ENCODE measurements around the gene CCNYL1.
A peak's percentile ranks its signal among the peaks of the same experiment; 100 is the strongest.

CCNYL1 gene

DNA sequence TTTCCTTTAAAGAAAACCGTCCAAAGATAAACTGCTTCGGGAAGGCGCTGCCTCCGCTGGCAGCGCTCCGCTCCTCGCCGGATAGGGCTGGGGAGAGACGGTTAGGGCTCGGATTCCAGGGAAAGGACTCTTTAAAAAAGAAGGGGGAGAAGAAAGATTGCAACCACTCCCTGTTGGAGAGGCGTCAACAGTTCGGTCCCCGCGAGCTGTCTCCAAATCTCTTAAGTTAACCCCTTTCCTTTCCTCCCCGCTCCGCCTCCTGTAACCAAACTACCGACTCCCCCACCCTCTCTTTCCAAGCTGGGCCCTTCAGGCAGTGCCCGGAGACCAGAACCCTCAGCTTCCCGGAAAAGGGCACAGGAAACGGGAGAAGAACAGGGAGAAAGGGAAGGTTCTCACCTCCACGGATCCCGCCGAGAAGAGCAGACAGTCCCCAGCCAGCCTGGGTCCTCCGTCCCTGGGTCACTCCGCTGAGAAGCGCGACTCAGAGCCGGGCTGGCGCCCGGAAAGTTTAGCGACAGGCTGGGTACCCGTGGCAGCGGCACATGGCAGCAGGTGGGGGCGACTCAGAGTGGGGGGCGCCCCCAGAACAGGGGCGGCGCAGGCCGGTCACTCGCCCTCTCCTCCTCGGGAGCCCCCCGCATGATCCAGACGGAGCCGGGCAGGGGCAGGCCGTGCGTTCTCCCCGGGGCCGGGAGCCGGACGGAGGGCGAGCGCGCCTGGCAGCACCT, 57.6 kb downstream of the CCNYL1 start:
- H3K36me3 ChIP-seq (replicated peaks; ENCODE audit: low read depth, low read length), result peaks cover 6% of the 10 kb centered on the region
- H3K27me3 ChIP-seq (ENCODE audit: low read depth, low read length), result no peaks in the 10 kb centered on the region
- peak overlapping the region; percentile 98 for H3K4me2 ChIP-seq (ENCODE audit: low read length)
- peak overlapping the region; percentile 96 for H3K4me3 ChIP-seq (ENCODE audit: low read length)
- H3K9ac ChIP-seq (ENCODE audit: low read length), result peak overlapping the region; percentile 77
- no peak overlapping the region for H3K27ac ChIP-seq (ENCODE audit: low read length)
- no peaks in the 10 kb centered on the region for H3K79me2 ChIP-seq (ENCODE audit: low read length)
- H2AFZ ChIP-seq (ENCODE audit: low read depth, low read length), result peak overlapping the region; percentile 51; the same call in 1 of the 2 replicates
- H3K9me3 ChIP-seq (ENCODE audit: insufficient read depth, low read length), result no peaks in the 10 kb centered on the region
- no peak for TF ChIP-seq EZH2phosphoT487 (IDR thresholded peaks at IDR 0.05; ENCODE audit: low read depth)
- TF ChIP-seq, protein P1, sequence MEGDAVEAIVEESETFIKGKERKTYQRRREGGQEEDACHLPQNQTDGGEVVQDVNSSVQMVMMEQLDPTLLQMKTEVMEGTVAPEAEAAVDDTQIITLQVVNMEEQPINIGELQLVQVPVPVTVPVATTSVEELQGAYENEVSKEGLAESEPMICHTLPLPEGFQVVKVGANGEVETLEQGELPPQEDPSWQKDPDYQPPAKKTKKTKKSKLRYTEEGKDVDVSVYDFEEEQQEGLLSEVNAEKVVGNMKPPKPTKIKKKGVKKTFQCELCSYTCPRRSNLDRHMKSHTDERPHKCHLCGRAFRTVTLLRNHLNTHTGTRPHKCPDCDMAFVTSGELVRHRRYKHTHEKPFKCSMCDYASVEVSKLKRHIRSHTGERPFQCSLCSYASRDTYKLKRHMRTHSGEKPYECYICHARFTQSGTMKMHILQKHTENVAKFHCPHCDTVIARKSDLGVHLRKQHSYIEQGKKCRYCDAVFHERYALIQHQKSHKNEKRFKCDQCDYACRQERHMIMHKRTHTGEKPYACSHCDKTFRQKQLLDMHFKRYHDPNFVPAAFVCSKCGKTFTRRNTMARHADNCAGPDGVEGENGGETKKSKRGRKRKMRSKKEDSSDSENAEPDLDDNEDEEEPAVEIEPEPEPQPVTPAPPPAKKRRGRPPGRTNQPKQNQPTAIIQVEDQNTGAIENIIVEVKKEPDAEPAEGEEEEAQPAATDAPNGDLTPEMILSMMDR (IDR thresholded peaks at IDR 0.05; ENCODE audit: low read depth, low read length), result no peak
- H4K20me1 ChIP-seq (ENCODE audit: insufficient read depth, low read length), result no peaks in the 10 kb centered on the region
- H3K4me1 ChIP-seq (ENCODE audit: low read length), result peaks cover 24% of the 10 kb centered on the region

DNA sequence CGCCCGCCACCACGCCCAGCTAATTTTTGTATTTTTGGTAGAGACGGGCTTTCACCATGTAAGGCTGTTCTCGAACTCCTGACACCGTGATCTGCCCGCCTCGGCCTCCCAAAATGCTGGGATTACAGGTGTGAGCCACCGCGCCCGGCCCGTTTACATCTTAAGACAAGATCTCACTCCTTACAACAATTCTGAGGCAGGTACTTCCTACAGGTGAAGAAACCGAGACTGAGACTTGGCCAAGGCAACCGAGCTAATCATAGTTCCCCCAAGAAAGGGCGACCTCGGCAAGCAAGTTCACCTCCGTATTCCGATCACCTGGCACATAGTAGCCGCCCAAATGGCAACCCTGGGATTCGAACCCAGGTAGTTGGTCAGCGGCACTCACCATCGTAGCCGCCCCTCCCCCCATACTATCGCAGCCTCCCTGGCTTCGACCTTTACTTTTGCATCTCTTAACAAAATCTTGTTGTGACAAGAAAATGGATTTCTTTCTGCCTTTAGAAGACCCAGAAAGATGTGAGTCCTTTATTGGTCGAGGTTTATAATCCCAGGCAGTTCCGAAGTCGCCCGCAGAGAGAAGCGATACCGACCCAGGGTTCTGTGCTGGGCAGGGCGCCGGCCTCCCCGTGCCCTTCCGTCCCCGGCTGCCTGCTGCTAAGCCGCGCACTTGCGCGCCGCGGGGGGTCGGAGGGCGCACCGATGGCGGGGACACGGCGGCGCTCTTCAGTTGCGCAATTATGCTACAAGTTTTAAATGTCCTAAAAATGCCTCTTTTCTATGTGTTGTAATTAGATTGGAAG, 59.4 kb downstream of the CCNYL1 start:
- H3K9ac ChIP-seq (ENCODE audit: low read length), result peak overlapping the region; percentile 86
- no peak overlapping the region for H3K27ac ChIP-seq (ENCODE audit: low read length)
- TF ChIP-seq, protein P1 (IDR thresholded peaks at IDR 0.05; ENCODE audit: low read depth, low read length), result no peak
- TF ChIP-seq EZH2phosphoT487 (IDR thresholded peaks at IDR 0.05; ENCODE audit: low read depth), result no peak
- no peaks in the 10 kb centered on the region for H3K9me3 ChIP-seq (ENCODE audit: insufficient read depth, low read length)
- peaks cover 6% of the 10 kb centered on the region for H3K36me3 ChIP-seq (replicated peaks; ENCODE audit: low read depth, low read length)
- H3K4me1 ChIP-seq (ENCODE audit: low read length), result peaks cover 16% of the 10 kb centered on the region
- peak overlapping the region; percentile 100 for H3K4me2 ChIP-seq (ENCODE audit: low read length)
- H3K79me2 ChIP-seq (ENCODE audit: low read length), result no peaks in the 10 kb centered on the region
- H3K4me3 ChIP-seq (ENCODE audit: low read length), result peak overlapping the region; percentile 96
- H4K20me1 ChIP-seq (ENCODE audit: insufficient read depth, low read length), result no peaks in the 10 kb centered on the region
- H3K27me3 ChIP-seq (ENCODE audit: low read depth, low read length), result no peaks in the 10 kb centered on the region
- H2AFZ ChIP-seq (ENCODE audit: low read depth, low read length), result no peak overlapping the region; the same call in 1 of the 2 replicates

DNA sequence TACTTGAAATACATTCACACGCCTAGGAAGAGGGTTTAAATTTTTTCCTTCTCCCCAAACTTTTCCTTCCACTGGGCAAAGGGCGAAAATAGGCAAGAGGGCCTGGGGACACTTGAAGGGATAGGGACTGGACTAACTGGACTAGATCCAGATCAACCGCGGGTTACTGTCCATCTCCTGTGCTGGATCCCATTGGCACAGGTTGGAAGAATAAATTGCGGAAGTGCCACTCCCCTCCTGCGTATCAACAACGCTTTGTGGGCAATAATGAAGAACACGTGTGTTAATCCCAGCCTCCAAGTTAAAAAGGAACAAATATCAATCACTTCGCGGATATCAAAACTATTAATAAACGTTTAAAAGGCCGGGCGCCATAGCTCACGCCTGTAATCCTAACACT, 60.0 kb downstream of the CCNYL1 start:
- Histone ChIP-seq H3K36me3 (replicated peaks; ENCODE audit: low read depth, low read length) (peaks cover 6% of the 10 kb centered on the region), H3K4me3 (ENCODE audit: low read length) (no peak overlapping the region), H3K79me2 (ENCODE audit: low read length) (no peaks in the 10 kb centered on the region), H4K20me1 (ENCODE audit: insufficient read depth, low read length) (no peaks in the 10 kb centered on the region), H3K27ac (ENCODE audit: low read length) (no peak overlapping the region), H2AFZ (ENCODE audit: low read depth, low read length) (no peak overlapping the region), H3K4me1 (ENCODE audit: low read length) (peaks cover 12% of the 10 kb centered on the region), H3K27me3 (ENCODE audit: low read depth, low read length) (no peaks in the 10 kb centered on the region), H3K9ac (ENCODE audit: low read length) (no peak overlapping the region), H3K9me3 (ENCODE audit: insufficient read depth, low read length) (no peaks in the 10 kb centered on the region), H3K4me2 (ENCODE audit: low read length) (no peak overlapping the region)
- no peak for TF ChIP-seq EZH2phosphoT487 (IDR thresholded peaks at IDR 0.05; ENCODE audit: low read depth)
- TF ChIP-seq, protein P1 (IDR thresholded peaks at IDR 0.05; ENCODE audit: low read depth, low read length), result no peak

All from OCI-LY3 (cell line).